Common myeloid progenitor, CD34-positive (primary cell): ENCODE results near the gene XYLT1.
A peak's percentile ranks its signal among the peaks of the same experiment; 100 is the strongest.

Experiments used
- CTCF ChIA-PET: fragments of 350-600 bp; sonication (Branson Sonifier 250); formaldehyde crosslinking; loops from one replicate; lab custom pipeline; 2021; ENCODE audit warnings: antibody characterized with exemption; lab: Charles Lee
- POLR2A ChIA-PET: fragments of 350-600 bp; sonication (Branson Sonifier 250); formaldehyde crosslinking; loops from one replicate; lab custom pipeline; 2021; ENCODE audit warnings: antibody characterized with exemption; lab: Charles Lee
- DNase-seq, 3 donors: peaks; one replicate each; pipeline versions ENCODE4 v3.0.0 to v3.0.0-alpha.2; 2013
- H3K27ac ChIP-seq, 2 experiments: 1 replicate in 1 of 2; 2 replicates in 1 of 2; pipeline ENCODE4 v1.7.0; 2013; ENCODE audit warnings: inconsistent platforms in 2 of 2, low read length in 2 of 2, mild to moderate bottlenecking in 2 of 2, low read depth in 1 of 2, moderate library complexity in 1 of 2; ENCODE audit not compliant: severe bottlenecking in 2 of 2, insufficient read depth in 1 of 2, poor library complexity in 1 of 2
- H3K27me3 ChIP-seq, 5 experiments: replicated peaks in 2 of 5; 1 replicate in 3 of 5; 2 replicates in 2 of 5; pipeline versions ENCODE4 v1.6.1 to v1.7.0; 2013; ENCODE audit warnings: low read length in 4 of 5, mild to moderate bottlenecking in 2 of 5, moderate library complexity in 2 of 5, inconsistent platforms in 1 of 5; ENCODE audit not compliant: insufficient read depth in 5 of 5, control insufficient read depth in 4 of 5
- H3K36me3 ChIP-seq, 4 experiments: 1 replicate in 2 of 4; 2 replicates in 2 of 4; pipeline versions ENCODE4 v1.6.1 to v1.7.0; 2013; ENCODE audit warnings: low read length in 3 of 4, control low read depth in 1 of 4, mild to moderate bottlenecking in 1 of 4; ENCODE audit not compliant: control insufficient read depth in 4 of 4, insufficient read depth in 4 of 4
- H3K4me1 ChIP-seq, 4 experiments: 1 replicate in 3 of 4; 2 replicates in 1 of 4; pipeline versions ENCODE4 v1.6.1 to v1.7.1; 2013; ENCODE audit warnings: low read length in 3 of 4, mild to moderate bottlenecking in 3 of 4, control low read depth in 1 of 4, inconsistent platforms in 1 of 4, moderate library complexity in 1 of 4; ENCODE audit not compliant: control insufficient read depth in 4 of 4, insufficient read depth in 4 of 4; ENCODE audit errors: control extremely low read depth in 1 of 4
- H3K4me3 ChIP-seq, 7 experiments: 1 replicate in 4 of 7; 2 replicates in 3 of 7; pipeline versions ENCODE4 v1.5.1 to v1.7.0; 2013; ENCODE audit warnings: mild to moderate bottlenecking in 7 of 7, low read length in 6 of 7, moderate library complexity in 6 of 7, inconsistent platforms in 2 of 7, low read depth in 2 of 7, control low read depth in 1 of 7; ENCODE audit not compliant: insufficient read depth in 4 of 7, control insufficient read depth in 1 of 7; ENCODE audit errors: extremely low read depth in 1 of 7
- H3K9me3 ChIP-seq, 5 experiments: 1 replicate in 4 of 5; 2 replicates in 1 of 5; pipeline versions ENCODE4 v1.6.1 to v1.7.1; 2013; ENCODE audit warnings: low read length in 4 of 5, mild to moderate bottlenecking in 2 of 5, inconsistent platforms in 1 of 5, low read depth in 1 of 5, moderate library complexity in 1 of 5; ENCODE audit not compliant: control insufficient read depth in 4 of 5, insufficient read depth in 2 of 5; ENCODE audit errors: control extremely low read depth in 1 of 5
- WGBS: methylation state at CpG from one replicate; pipeline ENCODE4 v1.1.5; 2013; ENCODE audit not compliant: insufficient coverage; 5-methylcytosine and 5-hydroxymethylcytosine counted together

Gene XYLT1

DNA sequence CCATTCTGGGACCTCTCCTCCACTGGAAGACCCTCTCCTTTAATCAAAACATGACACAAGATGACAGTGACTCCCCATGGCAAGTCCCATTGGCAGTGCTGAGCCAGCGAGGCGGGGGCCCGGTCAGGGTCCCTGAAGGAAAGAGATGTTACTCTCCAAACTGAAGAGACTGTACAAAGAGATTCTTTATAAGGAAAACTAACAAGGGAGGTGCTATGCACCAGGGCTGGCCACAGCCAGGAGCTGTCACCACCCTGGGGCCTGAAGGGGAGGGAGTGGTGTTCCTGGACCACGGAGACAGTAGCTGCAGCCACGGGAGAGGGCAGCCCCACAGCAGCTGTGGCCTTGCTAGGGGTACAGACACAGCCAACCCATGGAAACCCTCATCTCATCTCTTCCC lies 123.1 kb downstream of the XYLT1 start:
- no peak for DNase-seq
- H3K27ac ChIP-seq = peak overlapping the region; percentile 55 to 76
- H3K36me3 ChIP-seq = peaks cover 0 to 3% (median 1%) of the 10 kb centered on the region in 4 experiments
- WGBS = 25% methylated on average over 2 of the region's 5 CpGs
- H3K9me3 ChIP-seq = no peaks in the 10 kb centered on the region
- H3K4me1 ChIP-seq = peaks cover 28 to 63% (median 61%) of the 10 kb centered on the region in 4 experiments
- no peak overlapping the region for H3K4me3 ChIP-seq
- POLR2A ChIA-PET = no interaction called here
- CTCF ChIA-PET = interaction anchor here (0.8 to 4.2 kb wide), 18 partner anchors 9 to 168 kb away, joined by 3 to 30 read pairs (median 4); no protein-coding TSS in a partner anchor
- H3K27me3 ChIP-seq = no peaks in the 10 kb centered on the region

DNA sequence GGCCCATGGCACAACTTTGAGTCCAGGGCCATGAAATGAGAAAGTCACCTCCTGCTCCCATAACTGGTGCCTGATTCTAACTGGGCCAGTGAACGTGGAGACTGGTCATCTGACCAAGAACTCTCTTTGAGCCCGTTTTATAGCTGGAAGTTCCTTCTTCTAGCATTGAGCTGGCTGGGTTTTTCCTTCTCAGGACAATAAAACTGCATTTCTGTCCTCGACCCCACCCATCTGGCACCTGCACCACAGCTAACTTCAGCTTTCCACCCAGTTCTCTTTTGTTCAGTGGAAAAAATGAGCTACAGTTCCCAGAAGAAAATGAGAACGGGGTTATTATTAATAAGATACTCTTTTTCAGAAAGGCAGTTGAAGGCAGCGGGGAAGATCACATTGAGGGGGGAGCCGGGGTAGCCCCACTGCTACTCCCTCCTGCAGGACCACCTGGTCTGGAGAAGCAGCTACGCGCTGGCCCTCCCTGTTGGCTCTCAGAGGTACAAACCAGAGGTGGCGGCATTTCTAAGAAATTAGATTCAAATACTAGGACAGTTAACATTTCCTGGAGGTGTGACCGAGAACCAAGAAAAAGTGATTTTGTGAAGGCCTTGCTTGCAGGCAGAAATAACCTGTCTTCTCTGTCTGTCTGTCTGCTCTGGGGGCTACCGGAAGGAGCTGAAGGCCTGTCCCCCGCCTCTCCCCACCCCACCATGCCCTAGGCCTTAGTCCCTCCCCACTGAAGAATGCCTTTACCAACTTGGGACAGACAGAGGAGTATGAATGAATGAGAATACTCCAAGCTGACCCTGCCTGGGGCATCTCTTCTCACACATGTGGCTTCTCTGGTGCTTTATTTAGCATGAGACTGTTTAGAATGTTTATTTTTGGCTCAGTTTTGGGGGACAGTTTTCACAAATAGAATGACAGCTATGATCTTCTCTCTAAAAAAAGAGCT lies 123.9 kb downstream of the XYLT1 start:
- Histone ChIP-seq H3K27me3 (no peaks in the 10 kb centered on the region), H3K9me3 (no peaks in the 10 kb centered on the region), H3K27ac (peak overlapping the region; percentile 55 to 76), H3K4me1 (peaks cover 32 to 70% (median 68%) of the 10 kb centered on the region in 4 experiments), H3K4me3 (peak overlapping the region in 1 of 7 experiments; percentile 3), H3K36me3 (peaks cover 0 to 3% (median 1%) of the 10 kb centered on the region in 4 experiments)
- DNase-seq = peak in 2 of 3 donors; percentile 47 to 66
- WGBS = 48% methylated on average over 10 of the region's 12 CpGs
- ChIA-PET CTCF (interaction anchor here (0.8 to 4.2 kb wide), 21 partner anchors 9 to 168 kb away, joined by 3 to 30 read pairs (median 3); no protein-coding TSS in a partner anchor), POLR2A (no interaction called here)

DNA sequence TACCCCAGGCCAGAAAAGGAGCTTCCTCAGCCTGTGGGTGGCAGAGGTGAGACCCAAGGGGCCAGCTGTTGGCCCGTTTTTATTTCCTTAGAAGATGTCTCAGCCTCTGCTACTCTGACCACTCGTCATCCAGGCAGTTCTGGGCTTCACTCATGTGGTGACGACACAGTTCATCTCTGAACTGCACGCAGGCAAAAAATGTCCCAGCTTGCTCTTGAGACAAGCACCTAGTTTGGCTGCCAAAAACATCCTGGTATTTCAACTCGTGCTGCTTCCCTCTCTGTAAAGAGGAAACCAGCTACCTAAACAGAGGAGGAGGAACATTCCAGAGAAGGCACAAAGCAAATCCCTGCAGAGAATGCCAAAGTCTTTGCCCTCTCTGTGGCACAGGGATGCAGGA lies 125.7 kb downstream of the XYLT1 start:
- DNase-seq = peak in 1 of 3 donors; percentile 44
- whole genome bisulfite sequencing = 13% methylated on average over 5 of the region's 5 CpGs
- ChIA-PET POLR2A (interaction anchor here (1.1 kb wide), 1 partner anchor 15 kb away, joined by 3 read pairs; no protein-coding TSS in a partner anchor), CTCF (interaction anchor here (0.8 to 4.2 kb wide), 13 partner anchors 12 to 123 kb away, joined by 3 to 30 read pairs (median 3); no protein-coding TSS in a partner anchor)
- Histone ChIP-seq H3K27me3 (no peaks in the 10 kb centered on the region), H3K9me3 (no peaks in the 10 kb centered on the region), H3K36me3 (peaks cover 0 to 2% (median 0%) of the 10 kb centered on the region in 4 experiments), H3K27ac (peak overlapping the region; percentile 50 to 55), H3K4me1 (peaks cover 41 to 89% (median 86%) of the 10 kb centered on the region in 4 experiments), H3K4me3 (no peak overlapping the region)

DNA sequence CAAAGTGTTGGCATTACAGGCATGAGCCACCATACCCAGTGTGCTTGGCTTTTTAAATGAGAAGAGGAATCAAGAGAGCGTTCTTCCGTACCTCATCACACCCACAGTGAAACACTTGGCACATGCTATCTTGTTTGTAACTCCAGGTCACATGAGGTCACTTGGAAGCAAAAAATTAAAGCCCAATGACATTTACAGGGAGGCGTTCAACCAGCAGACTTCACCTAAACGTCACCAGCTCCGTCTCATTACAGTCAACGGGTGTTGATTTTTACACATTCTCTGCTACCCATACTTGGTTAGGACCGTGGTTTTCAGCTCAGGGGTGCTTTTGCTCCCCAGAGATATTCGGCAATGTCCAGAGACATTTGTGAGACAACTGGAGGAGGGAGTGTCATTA lies 127.0 kb downstream of the XYLT1 start:
- peaks cover 40 to 88% (median 86%) of the 10 kb centered on the region in 4 experiments for H3K4me1 ChIP-seq
- no peaks in the 10 kb centered on the region for H3K9me3 ChIP-seq
- POLR2A ChIA-PET = interaction anchor here (1.3 to 2.2 kb wide), 3 partner anchors 24 to 26 kb away, joined by 3 to 9 read pairs (median 4); no protein-coding TSS in a partner anchor
- peak in 2 of 3 donors; percentile 64 to 78 for DNase-seq
- CTCF ChIA-PET = interaction anchor here (0.6 to 4.1 kb wide), 14 partner anchors 16 to 125 kb away, joined by 3 to 21 read pairs (median 4); no protein-coding TSS in a partner anchor
- 31% methylated on average over 4 of the region's 8 CpGs for WGBS
- H3K36me3 ChIP-seq = peaks cover 0 to under 1% (median 0%) of the 10 kb centered on the region in 4 experiments
- H3K4me3 ChIP-seq = peak overlapping the region in 3 of 7 experiments; percentile 18 to 34 (median 29)
- H3K27me3 ChIP-seq = no peaks in the 10 kb centered on the region
- H3K27ac ChIP-seq = peak overlapping the region; percentile 78 to 88

DNA sequence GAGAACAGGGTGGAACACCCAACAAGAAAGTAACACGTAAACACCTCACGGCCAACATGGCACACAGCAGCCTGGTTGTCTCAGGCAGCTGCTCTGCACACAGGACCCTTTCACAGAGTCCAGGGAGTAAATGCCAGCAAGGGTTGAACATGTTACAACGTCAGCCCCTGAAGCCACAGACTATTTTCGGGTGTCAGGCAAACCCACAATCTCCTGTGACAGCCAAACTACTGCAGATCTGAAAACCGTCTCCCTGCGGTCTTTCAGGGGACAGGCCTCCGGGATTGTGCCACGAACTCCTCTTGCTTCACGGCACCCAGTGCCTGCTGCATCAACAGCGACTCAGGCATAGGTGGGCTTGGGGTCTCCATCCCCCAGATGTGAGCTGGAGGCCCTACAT lies 127.7 kb downstream of the XYLT1 start:
- peak; percentile 93 to 99 (median 98) for DNase-seq
- POLR2A ChIA-PET = interaction anchor here (0.6 to 2.2 kb wide), 11 partner anchors 23 to 140 kb away, joined by 3 to 9 read pairs (median 3); no protein-coding TSS in a partner anchor
- H3K9me3 ChIP-seq = no peaks in the 10 kb centered on the region
- WGBS = 0% methylated on average over 10 of the region's 10 CpGs
- H3K27me3 ChIP-seq = no peaks in the 10 kb centered on the region
- CTCF ChIA-PET = interaction anchor here (1.0 to 4.1 kb wide), 13 partner anchors 11 to 125 kb away, joined by 3 to 21 read pairs (median 4); no protein-coding TSS in a partner anchor
- peaks cover 34 to 81% (median 80%) of the 10 kb centered on the region in 4 experiments for H3K4me1 ChIP-seq
- peak overlapping the region; percentile 78 to 88 for H3K27ac ChIP-seq
- H3K36me3 ChIP-seq = no peaks in the 10 kb centered on the region
- peak overlapping the region in 3 of 7 experiments; percentile 25 to 47 (median 28) for H3K4me3 ChIP-seq

DNA sequence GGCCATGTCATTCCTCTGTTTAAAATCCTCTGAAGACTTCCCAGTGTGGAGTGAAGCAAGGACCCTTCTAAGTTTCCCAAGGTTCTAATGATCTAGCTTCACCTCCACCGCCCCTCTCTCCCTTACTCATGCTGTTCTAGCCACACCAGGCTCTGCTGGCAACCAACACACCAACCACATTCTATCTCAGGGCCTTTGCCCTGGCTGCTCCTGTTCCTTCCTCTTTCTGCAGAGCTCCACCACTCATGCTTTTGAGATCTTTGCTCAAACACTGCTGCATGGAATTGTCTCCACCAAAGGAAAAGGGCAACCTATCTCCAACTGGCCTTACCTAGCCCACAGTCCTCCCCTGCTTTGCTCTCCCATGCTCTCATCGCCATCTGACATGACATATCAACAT lies 128.7 kb downstream of the XYLT1 start:
- WGBS = 8% methylated on average over 1 of the region's 2 CpGs
- Histone ChIP-seq H3K27me3 (no peaks in the 10 kb centered on the region), H3K36me3 (no peaks in the 10 kb centered on the region), H3K4me3 (peak overlapping the region in 6 of 7 experiments; percentile 16 to 63 (median 46)), H3K9me3 (no peaks in the 10 kb centered on the region), H3K27ac (peak overlapping the region; percentile 78 to 88), H3K4me1 (peaks cover 32 to 75% (median 71%) of the 10 kb centered on the region in 4 experiments)
- CTCF ChIA-PET = interaction anchor here (0.9 to 4.1 kb wide), 8 partner anchors 12 to 126 kb away, joined by 3 to 21 read pairs (median 5); no protein-coding TSS in a partner anchor
- POLR2A ChIA-PET = interaction anchor here (0.9 to 2.2 kb wide), 6 partner anchors 25 to 127 kb away, joined by 3 to 9 read pairs (median 4); no protein-coding TSS in a partner anchor
- DNase-seq = peak; percentile 69 to 92 (median 88)
